HepG2 (cell line): ENCODE data around the gene CA7. TPM values are rescaled to one million over a fixed set of nuclear protein-coding genes. Genes with fewer than 3 reads are reported as not detected.

Experiments used
- AGO1 ChIP-seq: fragments of 200-400 bp; formaldehyde crosslinking; IDR thresholded peaks from 2 replicates; pipeline ENCODE4 v1.6.1; 2017; ENCODE audit warnings: mild to moderate bottlenecking, low read depth, low read length, moderate library complexity; ENCODE audit not compliant: poor library complexity, severe bottlenecking
- GABPB1 ChIP-seq: IDR thresholded peaks from 2 replicates; pipeline ENCODE4 v1.6.1; 2016; ENCODE audit warnings: mild to moderate bottlenecking, missing genetic modification reagents, moderate library complexity, missing compliant biosample characterization
- HOMEZ ChIP-seq: IDR thresholded peaks from 2 replicates; pipeline ENCODE4 v1.6.1; 2016; ENCODE audit warnings: low read depth
- JARID2 ChIP-seq: sonication (generic); formaldehyde crosslinking; IDR thresholded peaks from 2 replicates; pipeline ENCODE4 v1.8.1; 2023; ENCODE audit warnings: missing genetic modification reagents, inconsistent platforms; ENCODE audit not compliant: insufficient replicate concordance
- KMT2B ChIP-seq: IDR thresholded peaks from 2 replicates; pipeline ENCODE4 v1.6.1; 2016; ENCODE audit warnings: missing genetic modification reagents, missing compliant biosample characterization
- MTF1 ChIP-seq: sonication (generic); formaldehyde crosslinking; IDR thresholded peaks from 2 replicates; pipeline ENCODE4 v1.5.0; 2020; ENCODE audit warnings: missing genetic modification reagents
- SOX5 ChIP-seq: IDR thresholded peaks from 2 replicates; pipeline ENCODE4 v1.6.1; 2016; ENCODE audit warnings: borderline replicate concordance
- SP4 ChIP-seq: sonication (generic); formaldehyde crosslinking; IDR thresholded peaks from 2 replicates; pipeline ENCODE4 v1.8.1; 2023; ENCODE audit warnings: mild to moderate bottlenecking, missing genetic modification reagents
- TSC22D2 ChIP-seq: sonication (generic); formaldehyde crosslinking; IDR thresholded peaks from 2 replicates; pipeline ENCODE4 v1.5.1; 2020; ENCODE audit warnings: missing genetic modification reagents, mild to moderate bottlenecking, borderline replicate concordance
- ZBTB10 ChIP-seq: sonication (generic); formaldehyde crosslinking; IDR thresholded peaks from 2 replicates; pipeline ENCODE4 v1.4.0; 2020; ENCODE audit warnings: missing genetic modification reagents, borderline replicate concordance
- ZNF430 ChIP-seq: sonication (generic); formaldehyde crosslinking; IDR thresholded peaks from 2 replicates; pipeline ENCODE4 v1.9.0; 2021; ENCODE audit warnings: mild to moderate bottlenecking, missing genetic modification reagents
- ZNF598 ChIP-seq: sonication (generic); formaldehyde crosslinking; IDR thresholded peaks from 2 replicates; pipeline ENCODE4 v1.5.1; 2020; ENCODE audit warnings: mild to moderate bottlenecking, missing genetic modification reagents, borderline replicate concordance
- ZNF776 ChIP-seq: sonication (generic); formaldehyde crosslinking; IDR thresholded peaks from 2 replicates; pipeline ENCODE4 v1.4.0; 2020; ENCODE audit warnings: mild to moderate bottlenecking, missing genetic modification reagents
- polyA plus RNA-seq, 8 experiments: library from polyadenylated mRNA; depleted of rRNA in 3 of 8; stranded (reverse) in 7 of 8; unstranded in 1 of 8; fragments of >200 nt; fragmentation: Illumina TruSeq in 4 of 8; extraction: Trizol in 4 of 8; gene quantifications; 2 replicates each; pipeline versions ENCODE4 v1.2.1 to v1.2.3, GENCODE V29; 2011 to 2016; ENCODE audit warnings: low read depth in 4 of 8, missing spikeins in 1 of 8, mixed read lengths in 1 of 8; ENCODE audit not compliant: insufficient read depth in 1 of 8
- total RNA-seq, 5 experiments: library from RNA; depleted of rRNA; stranded (reverse); fragments of >200 nt; fragmentation: Illumina TruSeq; extraction: Trizol; gene quantifications; 2 replicates each; pipeline ENCODE4 v1.2.3, GENCODE V29; 2016; ENCODE audit warnings: low read depth in 1 of 5
- TF ChIP-seq, protein P1 (sequence below): sonication (generic); formaldehyde crosslinking; IDR thresholded peaks from 2 replicates; pipeline ENCODE4 v1.4.0; 2020; ENCODE audit warnings: missing genetic modification reagents, borderline replicate concordance
- TF ChIP-seq, protein P2 (sequence below): sonication (generic); formaldehyde crosslinking; IDR thresholded peaks from 2 replicates; pipeline ENCODE4 v1.4.0; 2020; ENCODE audit warnings: missing genetic modification reagents, borderline replicate concordance

The CA7 gene
- total and polyA plus RNA-seq, 2 of the 13 experiments (the other 11 are each of a cell fraction or from before 2014, with no cell fraction given), result not detected

- TF ChIP-seq ZBTB10 (CRISPR knock-in tag) (peak; percentile 65; the same call in 1 of the 2 replicates), JARID2 (CRISPR knock-in tag) (no peak), MTF1 (CRISPR knock-in tag) (no peak), SOX5 (CRISPR knock-in tag) (no peak), TSC22D2 (CRISPR knock-in tag) (no peak), GABPB1 (peak; percentile 28; the same call in 1 of the 2 replicates), ZNF776 (CRISPR knock-in tag) (0 out of 2 replicates have a peak, but pooled peaks have one; percentile 33), AGO1 (no peak), SP4 (CRISPR knock-in tag) (peak; percentile 48; the same call in 1 of the 2 replicates), HOMEZ (CRISPR knock-in tag) (no peak), KMT2B (CRISPR knock-in tag) (no peak), ZNF598 (CRISPR knock-in tag) (no peak), ZNF430 (CRISPR knock-in tag) (no peak)
- TF ChIP-seq, protein P1, sequence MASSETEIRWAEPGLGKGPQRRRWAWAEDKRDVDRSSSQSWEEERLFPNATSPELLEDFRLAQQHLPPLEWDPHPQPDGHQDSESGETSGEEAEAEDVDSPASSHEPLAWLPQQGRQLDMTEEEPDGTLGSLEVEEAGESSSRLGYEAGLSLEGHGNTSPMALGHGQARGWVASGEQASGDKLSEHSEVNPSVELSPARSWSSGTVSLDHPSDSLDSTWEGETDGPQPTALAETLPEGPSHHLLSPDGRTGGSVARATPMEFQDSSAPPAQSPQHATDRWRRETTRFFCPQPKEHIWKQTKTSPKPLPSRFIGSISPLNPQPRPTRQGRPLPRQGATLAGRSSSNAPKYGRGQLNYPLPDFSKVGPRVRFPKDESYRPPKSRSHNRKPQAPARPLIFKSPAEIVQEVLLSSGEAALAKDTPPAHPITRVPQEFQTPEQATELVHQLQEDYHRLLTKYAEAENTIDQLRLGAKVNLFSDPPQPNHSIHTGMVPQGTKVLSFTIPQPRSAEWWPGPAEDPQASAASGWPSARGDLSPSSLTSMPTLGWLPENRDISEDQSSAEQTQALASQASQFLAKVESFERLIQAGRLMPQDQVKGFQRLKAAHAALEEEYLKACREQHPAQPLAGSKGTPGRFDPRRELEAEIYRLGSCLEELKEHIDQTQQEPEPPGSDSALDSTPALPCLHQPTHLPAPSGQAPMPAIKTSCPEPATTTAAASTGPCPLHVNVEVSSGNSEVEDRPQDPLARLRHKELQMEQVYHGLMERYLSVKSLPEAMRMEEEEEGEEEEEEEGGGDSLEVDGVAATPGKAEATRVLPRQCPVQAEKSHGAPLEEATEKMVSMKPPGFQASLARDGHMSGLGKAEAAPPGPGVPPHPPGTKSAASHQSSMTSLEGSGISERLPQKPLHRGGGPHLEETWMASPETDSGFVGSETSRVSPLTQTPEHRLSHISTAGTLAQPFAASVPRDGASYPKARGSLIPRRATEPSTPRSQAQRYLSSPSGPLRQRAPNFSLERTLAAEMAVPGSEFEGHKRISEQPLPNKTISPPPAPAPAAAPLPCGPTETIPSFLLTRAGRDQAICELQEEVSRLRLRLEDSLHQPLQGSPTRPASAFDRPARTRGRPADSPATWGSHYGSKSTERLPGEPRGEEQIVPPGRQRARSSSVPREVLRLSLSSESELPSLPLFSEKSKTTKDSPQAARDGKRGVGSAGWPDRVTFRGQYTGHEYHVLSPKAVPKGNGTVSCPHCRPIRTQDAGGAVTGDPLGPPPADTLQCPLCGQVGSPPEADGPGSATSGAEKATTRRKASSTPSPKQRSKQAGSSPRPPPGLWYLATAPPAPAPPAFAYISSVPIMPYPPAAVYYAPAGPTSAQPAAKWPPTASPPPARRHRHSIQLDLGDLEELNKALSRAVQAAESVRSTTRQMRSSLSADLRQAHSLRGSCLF (CRISPR knock-in tag), result no peak
- TF ChIP-seq, protein P2, sequence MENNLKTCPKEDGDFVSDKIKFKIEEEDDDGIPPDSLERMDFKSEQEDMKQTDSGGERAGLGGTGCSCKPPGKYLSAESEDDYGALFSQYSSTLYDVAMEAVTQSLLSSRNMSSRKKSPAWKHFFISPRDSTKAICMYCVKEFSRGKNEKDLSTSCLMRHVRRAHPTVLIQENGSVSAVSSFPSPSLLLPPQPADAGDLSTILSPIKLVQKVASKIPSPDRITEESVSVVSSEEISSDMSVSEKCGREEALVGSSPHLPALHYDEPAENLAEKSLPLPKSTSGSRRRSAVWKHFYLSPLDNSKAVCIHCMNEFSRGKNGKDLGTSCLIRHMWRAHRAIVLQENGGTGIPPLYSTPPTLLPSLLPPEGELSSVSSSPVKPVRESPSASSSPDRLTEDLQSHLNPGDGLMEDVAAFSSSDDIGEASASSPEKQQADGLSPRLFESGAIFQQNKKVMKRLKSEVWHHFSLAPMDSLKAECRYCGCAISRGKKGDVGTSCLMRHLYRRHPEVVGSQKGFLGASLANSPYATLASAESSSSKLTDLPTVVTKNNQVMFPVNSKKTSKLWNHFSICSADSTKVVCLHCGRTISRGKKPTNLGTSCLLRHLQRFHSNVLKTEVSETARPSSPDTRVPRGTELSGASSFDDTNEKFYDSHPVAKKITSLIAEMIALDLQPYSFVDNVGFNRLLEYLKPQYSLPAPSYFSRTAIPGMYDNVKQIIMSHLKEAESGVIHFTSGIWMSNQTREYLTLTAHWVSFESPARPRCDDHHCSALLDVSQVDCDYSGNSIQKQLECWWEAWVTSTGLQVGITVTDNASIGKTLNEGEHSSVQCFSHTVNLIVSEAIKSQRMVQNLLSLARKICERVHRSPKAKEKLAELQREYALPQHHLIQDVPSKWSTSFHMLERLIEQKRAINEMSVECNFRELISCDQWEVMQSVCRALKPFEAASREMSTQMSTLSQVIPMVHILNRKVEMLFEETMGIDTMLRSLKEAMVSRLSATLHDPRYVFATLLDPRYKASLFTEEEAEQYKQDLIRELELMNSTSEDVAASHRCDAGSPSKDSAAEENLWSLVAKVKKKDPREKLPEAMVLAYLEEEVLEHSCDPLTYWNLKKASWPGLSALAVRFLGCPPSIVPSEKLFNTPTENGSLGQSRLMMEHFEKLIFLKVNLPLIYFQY (CRISPR knock-in tag), result no peak
Measured at GRCh38 chr16:66844342-66845079, at the start of gene CA7 (continued).
